GM18909 (cell line): ENCODE data around the gene CUL3.
"Not testable (repeated sequence)": the region's sequence is repeated elsewhere in the genome, so short reads cannot be mapped to it uniquely, and the experiment has no call there.

Source experiments
- ATAC-seq: cut with Tn5 transposase; IDR thresholded peaks from one replicate; pipeline ENCODE4 v1.9.1; 2021; ENCODE audit warnings: mild to moderate bottlenecking; ENCODE audit not compliant: unreplicated experiment, poor library complexity

Gene CUL3

DNA sequence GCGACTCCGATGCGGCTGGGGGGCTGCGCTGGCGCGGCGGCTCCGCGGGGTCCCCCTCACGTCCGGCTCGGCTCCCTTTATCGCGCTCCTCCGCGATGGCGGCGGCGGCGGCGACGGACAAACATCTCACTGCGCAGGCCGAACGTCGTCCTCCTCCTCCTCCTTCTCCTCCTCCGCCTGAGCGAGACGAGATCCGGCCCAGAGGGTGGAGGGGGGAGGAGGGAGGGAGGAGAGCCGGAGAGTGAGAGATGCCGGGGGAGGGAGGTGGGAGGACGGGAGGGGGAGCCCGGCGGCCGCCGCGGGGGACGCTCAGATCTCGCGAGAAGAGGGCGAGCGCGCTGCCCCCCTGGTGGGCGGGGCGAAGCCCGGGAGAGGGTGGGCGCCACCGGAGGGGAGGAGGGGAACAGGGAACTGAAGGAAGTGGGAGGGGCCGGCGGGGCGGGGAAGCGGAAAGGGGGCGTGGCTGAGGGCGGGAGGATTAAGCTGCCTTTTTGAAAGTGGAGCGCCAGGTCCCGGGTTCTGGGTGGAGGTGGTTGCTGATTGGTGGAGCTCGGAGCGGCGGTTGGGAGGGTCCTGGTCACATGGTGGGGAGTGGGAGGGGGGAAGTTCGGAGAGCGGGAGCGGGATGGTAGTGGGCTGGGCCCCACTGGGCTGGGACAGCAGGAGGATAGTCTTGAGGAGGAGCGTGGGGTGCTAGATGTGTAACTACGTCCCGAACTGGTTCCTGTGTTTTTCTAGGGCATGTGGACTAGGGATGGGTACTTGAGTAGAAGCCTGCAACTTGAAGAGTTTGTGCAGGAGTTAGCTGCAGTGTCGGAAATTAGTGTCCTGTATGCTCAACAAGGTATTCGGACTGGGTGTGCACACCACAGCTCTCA, at the start of gene CUL3:
Gene CUL3, minus strand, starts transcription at position 153 of the 878 bp plus-strand sequence. CDS start 354 bp downstream, outside the sequence.
- ATAC-seq, result peak; percentile 86

DNA sequence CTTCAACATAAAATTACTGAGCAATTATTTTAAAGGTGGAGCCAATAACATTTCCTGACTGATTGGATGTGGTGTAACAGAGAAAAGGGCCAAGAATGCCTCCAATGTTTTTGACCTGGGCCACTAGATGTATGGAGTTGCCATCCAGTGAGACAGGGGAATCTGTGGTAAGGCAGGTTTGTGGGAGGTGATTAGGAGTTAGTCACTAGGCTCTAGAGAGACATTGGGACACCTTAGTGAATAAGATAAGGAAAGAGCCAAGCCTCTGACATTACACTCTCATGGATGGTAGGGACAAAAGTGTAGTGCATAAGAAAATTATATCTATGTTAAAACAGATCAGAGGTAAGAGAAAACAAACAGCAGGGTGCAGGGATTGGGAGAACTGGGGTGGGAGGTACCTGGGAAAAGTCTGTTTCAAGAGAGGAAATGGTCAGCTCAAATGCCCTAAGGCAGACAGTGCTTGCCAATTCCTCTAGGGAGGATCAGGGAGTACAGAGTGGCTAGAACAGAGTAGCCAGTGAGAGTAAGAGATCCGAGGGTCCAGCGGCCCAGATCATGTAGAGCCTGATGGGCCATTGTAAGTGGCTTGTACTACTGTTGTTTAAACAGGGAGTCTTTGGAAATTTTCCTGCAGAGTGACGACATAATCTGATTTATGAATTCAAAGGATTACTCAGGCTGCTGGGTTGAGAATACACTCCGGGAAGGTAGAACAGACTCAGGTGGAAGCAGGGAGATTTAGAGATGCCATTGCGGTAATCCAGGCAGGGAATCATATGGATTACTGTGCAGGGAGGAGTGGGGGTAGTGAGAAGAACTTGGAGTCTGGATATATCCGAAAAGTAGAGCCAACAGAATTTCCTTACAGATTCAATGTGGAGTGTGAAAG, 45.7 kb upstream of the CUL3 start:
- no peak for ATAC-seq

DNA sequence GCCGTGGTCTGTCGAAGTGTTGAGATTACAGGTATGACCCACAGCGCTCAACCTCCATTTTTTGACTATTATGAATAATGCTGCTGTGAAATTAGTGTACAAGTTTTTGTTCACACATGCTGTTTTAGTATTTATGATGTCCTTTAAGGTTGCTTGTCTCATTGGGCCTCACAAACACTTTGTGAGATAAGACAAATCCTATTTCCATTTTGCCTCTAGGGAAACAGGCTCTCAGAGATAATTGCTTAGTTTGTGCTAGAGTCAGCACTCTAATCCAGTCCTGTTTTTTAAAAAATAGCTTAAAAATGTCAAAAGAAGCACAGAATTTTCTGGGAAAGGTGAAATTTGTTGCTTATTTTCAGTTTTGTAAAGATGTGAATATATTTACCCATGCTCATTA, 43.3 kb upstream of the CUL3 start:
- no peak for ATAC-seq

DNA sequence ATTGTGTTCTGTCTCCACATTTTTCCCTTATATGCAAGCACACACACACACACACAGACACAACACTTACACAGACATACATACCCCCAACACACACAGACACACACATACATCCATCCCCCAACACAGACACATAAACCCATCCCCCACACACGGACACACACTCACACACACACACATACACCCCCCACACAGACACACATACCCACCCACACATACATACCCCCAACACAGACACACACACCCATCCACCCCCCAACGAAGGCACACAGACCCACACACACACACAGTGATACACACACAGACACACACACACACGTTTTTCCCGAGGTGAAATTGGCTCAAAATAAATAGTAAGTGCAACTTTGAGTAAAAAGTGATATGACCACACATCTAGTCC, 41.6 kb upstream of the CUL3 start:
- no peak for ATAC-seq

DNA sequence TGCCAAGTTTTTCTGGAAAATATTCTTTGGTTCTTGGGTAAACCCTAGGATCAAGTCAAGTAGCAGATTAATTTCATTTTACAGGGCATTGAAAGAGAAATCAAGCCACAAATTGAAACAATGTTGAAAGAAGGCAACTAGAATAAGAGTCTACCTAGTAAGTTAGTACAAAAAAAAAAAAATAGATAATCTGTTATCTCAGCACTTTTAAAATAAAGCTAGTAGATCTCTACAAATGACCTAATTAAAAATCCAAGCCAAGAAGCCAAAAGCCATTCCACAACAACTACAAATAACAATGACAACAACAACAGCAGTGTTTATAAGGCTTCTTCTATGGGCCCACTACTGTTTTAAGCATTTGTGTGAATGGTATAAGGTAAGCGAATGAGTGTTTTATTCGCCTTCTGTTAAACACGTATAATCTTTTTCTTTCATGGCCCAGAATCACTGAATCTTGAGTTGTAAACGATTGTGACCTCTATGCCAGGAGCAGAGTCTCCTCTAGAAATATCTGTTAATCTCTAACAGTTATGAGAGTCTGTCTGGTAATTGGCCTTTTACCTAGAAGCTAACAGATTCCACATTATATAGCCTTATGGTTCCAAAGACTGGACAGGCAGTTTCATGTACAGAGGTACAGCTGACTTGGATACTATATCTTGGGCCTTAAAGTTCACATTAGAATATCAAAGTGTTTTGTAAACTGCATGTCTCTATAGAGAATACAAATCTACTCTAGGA, 28.6 kb upstream of the CUL3 start:
- no peak for ATAC-seq

DNA sequence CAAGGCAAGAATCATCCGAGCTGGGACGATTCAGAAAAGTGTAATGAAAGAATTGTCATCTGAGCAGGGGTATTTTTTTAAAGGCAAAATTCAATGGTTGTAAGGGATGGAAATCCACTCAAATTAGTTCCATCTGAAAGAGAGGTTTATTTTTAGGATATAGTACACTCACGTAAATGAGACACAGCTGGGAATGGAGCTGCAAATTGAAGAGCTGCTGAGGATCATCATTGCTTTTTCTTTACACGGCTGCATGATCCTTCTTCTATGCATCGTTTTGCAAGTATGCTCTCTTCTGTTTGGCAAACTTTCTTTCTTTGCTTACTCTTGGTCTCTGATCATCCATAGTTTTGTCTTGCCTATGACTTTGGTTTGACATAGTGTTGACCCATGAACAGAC, 27.4 kb upstream of the CUL3 start:
- no peak for ATAC-seq

DNA sequence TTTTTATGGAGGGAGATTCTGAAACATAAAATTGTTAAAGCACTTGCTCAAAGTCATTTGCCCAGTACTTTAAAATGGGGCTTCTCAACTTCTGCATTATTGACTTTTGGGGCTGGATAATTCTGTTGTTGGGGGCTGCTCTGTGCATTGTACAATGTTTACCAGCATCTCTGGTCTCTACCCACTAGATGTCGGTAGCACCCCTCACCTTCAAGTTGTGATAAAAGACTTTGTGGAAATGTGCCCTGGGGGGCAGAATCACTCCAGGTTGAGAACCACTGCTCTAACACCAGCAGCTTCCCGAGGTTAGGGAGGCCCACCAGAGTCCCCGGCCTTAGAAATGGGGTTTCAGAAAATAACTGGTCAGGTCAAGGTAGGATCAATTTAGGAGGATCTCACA, 26.8 kb upstream of the CUL3 start:
- no peak for ATAC-seq

DNA sequence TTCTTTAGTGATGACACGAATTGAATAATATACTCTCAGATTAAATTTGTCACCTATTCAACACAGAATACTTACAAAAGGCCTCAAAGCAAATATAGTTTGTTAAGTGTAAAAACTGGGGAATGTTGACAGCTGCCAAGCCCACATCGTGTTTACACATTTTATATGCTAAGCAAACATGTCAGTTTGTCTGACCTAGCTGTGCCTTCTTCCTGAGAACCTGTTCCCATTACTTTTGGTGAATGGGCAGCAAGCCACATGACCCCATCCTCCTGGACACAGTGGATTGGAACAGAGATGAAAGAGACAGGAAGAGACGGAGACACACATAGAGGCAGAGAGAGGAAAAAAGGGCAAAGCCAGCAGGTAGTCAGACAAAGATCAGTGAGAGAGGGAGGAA, 22.9 kb upstream of the CUL3 start:
- ATAC-seq, result no peak

DNA sequence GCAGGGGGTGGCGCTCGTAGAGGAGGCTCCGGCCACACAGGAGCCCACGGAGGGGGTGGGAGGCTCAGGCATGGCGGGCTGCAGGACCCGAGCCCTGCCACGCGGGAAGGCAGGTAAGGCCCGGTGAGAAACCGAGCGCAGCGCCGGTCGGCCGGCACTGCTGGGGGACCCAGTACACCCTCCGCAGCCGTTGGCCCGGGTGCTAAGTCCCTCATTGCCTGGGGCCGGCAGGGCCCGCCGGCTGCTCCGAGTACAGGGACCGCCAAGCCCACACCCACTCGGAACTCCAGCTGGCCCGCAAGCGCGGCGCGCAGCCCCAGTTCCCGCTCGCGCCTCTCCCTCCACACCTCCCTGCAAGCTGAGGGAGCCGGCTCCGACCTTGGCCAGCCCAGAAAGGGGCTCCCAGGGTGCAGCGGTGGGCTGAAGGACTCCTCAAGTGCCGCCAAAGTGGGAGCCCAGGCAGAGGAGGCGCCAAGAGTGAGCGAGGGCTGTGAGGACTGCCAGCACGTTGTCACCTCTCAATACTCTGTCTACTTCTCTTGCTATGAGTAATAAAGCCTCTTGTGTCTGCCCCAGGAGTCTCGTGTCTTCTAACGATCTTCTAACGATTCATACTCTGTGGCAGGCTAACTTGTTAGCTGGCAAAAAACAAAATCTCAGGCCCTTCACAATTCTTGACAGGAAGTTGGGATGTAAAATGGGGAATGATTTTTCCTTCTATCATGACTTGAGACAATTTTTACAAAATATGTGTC, 18.8 kb upstream of the CUL3 start:
- ATAC-seq, result not testable (repeated sequence)

DNA sequence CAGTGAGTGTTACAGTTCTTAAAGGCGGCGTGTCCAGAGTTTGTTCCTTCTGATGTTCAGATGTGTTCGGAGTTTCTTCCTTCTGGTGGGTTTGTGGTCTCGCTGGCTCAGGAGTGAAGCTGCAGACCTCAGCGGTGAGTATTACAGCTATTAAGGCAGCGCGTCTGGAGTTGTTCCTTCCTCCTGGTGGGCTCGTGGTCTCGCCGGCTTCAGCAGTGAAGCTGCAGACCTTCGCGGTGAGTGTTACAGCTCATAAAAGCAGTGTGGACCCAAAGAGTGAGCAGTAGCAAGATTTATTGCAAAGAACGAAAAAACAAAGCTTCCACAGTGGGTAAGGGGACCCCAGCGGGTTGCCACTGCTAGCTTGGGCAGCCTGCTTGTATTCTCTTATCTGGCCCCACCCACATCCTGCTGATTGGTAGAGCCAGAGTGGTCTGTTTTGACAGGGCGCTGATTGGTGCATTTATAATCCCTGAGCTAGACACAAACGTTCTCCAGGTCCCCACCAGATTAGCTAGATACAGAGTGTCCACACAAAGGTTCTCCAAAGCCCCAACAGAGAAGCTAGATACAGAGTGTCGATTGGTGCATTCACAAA, 17.7 kb upstream of the CUL3 start:
- ATAC-seq, result not testable (repeated sequence)

DNA sequence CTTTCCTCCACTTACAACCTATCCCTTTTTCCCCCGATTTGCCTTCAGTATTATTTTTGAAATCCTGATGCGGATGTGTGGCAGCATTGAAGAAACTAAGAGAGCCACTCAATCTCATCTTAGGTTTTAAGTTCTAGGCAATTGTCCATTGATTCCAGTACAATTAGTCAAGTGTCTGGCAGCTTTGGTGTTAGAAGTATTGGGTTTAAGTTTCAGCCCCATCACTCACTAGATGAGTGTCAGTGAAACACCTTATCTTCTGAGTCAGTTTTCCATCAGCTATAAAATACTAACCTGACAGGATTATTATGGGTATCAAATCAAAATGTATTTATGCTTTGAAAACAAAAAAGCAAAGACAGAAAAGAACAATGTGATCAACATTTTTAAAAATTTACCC, 16.8 kb upstream of the CUL3 start:
- ATAC-seq, result no peak

DNA sequence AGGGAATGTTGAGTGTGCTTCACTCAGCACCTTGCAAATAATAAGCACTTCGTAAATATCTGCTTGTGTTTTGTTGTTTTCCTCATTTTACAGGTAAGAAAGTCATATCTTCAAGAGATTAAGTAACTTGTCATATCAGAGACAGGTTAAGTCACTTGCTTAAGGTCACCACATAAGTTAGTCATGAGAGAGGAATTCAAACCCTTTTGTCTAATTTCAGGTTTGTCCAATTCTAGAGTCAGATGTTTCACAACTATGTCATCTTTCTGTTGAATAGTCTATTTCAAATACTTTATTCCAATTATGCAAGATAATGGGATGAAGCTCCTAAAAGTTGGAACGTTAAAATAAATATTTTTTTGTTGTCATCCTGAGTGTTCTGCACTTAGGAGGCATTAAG, 13.5 kb upstream of the CUL3 start:
- ATAC-seq, result no peak

DNA sequence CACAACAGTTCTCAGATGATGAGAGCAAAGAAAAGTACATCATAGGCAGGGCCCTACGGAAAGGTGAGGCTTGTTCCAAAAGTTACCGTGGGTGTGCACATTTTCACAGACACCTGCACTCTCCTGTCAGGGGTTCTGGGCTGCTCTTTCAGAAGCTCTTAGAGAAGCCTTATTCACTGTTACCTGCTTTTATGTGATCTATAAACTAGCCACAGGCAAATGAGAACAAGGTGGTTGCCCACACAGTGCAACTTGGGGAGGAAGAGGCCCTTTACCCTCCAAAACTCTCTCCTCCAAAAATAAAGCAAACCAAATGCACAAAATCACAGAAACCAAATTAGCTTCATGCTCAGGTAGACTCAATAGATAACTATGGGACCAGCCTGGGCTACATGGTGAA, 11.1 kb upstream of the CUL3 start:
- ATAC-seq, result no peak

DNA sequence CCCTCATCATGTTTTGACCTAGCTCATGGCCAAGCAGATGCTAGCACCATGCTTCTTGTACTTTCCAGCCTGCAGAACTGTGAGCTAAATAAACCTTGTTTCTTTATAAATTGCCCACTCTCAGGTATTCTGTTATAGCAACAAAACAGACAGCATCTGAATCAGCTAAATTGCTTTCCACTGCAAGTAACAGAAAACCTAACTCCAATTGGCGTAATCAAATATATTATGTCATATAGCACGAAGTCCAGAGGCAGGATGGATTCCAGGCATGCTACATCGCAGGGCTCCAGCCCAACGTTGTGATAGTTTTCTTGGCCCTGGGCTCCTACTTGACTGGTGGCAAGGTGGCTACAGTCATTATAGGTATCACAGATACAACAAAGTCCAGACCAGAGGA, 10.4 kb upstream of the CUL3 start:
- no peak for ATAC-seq

DNA sequence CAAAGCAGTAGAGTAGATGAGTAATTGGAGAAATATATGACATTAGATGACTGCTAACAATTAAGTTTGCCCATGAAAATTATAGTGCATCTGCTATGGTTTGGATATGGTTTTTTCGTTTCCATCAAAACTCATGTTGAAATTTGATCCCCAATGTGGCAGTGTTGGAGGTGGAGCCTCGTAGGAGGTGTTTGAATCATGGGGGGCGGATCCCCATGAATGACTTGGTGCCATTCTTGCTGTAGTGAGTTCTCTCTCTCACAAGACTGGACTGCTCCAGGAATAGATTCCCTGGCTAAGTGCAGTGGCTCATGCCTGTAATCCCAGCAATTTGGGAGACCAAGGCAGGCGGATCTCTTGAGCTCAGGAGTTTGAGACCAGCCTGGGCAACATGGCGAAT, 9.7 kb upstream of the CUL3 start:
- no peak for ATAC-seq

DNA sequence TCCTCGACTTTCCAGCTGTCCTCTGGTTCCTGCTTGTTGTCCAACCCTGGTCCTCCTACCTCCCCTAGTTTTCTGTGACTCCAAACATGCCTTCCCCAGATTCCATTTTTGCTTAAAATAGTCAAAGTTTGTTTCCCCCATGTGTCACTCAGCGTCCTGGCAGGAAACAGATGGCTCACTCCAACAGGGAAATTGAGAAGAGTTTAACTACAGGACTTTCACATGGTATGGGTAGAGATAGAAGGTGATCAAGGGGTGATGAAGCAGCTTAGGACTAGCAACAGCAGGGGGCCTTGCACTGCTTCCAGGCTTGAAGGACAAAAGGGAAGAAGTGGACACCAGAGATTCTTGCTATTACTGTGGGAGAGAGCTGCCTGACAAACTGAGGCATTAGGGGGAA, 6.1 kb upstream of the CUL3 start:
- no peak for ATAC-seq

DNA sequence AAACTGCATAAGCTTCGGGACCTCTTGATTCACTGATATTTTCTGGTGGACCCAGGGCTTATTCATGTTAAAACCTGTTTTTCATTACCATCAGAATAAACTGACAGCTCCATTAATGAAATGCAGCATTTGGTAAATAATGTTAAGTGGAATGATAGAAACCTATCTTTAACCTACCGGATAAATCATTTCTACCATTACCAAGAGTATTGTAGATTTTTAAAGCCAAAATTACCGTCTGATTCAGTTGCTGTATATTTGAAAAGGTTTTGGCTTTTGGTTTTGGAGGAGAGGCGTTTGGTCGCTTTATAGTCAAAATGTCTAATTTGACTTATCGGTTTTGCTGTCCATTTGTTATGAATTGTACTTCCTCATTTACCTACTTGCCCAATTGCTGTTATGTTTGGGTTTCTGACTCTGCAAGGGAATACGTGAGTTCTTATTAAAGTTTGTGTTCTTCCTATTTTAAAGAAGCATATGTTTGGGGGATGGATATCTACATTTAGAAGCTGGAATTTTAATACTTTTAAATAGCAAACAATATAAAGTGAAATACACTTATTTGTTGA, 1.0 kb upstream of the CUL3 start:
- no peak for ATAC-seq

DNA sequence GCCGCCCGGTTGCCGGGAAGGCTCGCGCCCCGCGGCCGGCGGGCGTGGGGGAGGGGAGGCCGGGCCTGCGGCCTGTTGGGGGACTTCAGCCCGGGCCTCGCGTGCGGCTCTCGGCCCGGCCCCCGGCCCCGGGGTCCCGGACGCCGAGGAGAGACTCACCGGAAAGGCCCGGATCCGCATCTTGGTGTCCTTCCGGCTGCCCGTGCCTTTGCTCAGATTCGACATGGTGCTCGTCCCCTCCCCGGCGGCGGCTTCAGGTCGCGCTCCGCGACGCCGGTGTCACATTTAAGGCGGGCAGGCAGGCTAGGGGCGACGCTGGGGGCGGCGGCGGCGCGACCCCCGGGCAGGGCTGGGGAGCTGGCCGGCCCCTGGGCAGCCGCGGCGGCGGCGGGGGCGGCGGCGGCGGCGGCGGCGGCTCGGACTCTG, 365 bp downstream of the CUL3 start:
- peak; percentile 33 for ATAC-seq

DNA sequence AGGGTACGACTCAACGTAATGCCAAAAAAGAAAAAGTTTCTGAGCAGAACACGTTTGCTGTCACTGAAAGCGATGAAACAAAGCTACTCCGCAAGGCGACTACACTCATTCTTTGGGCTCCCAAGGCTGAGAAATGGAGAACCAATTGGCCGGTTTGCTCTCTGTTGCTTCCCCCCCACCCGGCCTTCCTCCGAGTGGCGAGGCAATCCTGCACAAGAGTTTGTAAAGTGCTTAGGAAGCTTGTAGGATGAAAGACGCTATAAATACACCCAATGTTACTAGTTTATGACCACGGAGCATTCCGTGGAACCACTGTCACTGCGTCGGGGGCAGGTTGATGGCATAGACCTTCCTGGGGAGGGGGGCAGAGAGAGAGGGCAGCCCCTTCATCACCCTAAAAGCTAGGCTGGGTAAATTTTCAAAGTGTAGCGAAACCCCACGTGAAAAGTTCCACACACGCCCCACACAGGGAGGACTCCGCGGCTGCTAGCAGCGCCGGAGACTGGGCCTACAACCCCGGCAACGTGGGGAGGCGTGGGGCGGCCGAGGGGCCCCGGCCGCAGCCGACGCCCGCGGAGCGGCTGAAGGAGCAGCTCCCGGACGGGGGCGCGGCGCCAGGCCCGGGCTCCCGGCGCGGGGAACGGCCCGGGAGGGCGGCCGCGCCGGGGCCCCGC, 915 bp downstream of the CUL3 start:
- ATAC-seq, result peak; percentile 4
